Dermis microvascular lymphatic vessel endothelial cell (primary cell): ENCODE results near the gene TTC13. TPM values are rescaled to one million over a fixed set of nuclear protein-coding genes. Genes with fewer than 3 reads are reported as not detected.

ENCODE experiments used
- DNase-seq, 2 donors: peaks; one replicate each; pipeline versions ENCODE4 v3.0.0 to v3.0.0-alpha.2; 2010; ENCODE audit warnings: low read depth in 2 of 2
- total RNA-seq: library from RNA; depleted of rRNA; stranded (reverse); fragments of >200 nt; gene quantifications from 2 replicates; pipeline ENCODE4 v1.2.1, GENCODE V29; 2014

TTC13 gene
- total RNA-seq, 1 donor from 2014 or later = 8.6 TPM

GRCh38 chr1:230907472-230908205 lies 71.0 kb downstream of the TTC13 start:
- DNase-seq = no peak

DNA sequence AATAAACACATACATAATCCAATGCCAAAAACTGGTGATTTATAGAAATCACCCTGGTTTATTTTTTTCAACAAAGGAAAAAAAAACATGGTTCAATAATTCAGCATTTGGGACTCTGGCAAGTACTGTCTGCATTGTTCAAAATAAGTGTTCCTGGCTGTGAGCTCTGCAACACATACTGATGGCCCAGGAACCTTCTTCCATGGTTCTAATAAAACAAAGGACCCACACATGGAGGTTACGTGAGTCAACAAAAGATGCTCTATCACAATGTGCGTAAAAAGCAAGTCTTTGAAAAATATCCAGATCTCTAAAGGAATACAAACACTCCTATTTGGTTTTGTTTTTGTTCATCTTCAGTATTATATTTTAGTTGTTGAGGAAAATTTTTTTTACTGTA lies 72.4 kb downstream of the TTC13 start:
- peak in 1 of 2 donors; percentile 25 for DNase-seq

DNA sequence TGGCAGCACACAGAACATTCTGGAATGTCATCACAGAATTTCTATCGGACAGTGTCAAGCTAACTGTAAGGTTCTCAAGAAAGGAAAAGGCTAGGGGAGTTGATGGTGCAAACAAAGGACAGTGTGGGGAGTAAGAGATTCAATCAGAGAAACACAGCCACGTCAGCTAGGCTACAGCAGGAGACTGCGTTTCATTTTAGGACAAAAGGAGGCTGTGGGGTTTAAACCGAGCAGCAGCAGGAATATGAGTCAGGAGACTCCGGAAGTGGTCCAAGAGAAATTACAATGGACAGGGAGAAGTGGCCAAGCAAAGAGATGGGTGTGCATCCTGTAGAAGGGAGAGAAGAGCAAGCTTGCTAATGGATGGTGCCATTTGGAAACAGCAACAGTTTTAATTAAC lies 72.9 kb downstream of the TTC13 start:
- DNase-seq = peak; percentile 42 to 88

- no peak for DNase-seq
These were observed 76.2 kb downstream of the TTC13 start for GRCh38 chr1:230902349-230902923.

GRCh38 chr1:230901671-230902070 lies 77.0 kb downstream of the TTC13 start:
- DNase-seq = no peak

DNA sequence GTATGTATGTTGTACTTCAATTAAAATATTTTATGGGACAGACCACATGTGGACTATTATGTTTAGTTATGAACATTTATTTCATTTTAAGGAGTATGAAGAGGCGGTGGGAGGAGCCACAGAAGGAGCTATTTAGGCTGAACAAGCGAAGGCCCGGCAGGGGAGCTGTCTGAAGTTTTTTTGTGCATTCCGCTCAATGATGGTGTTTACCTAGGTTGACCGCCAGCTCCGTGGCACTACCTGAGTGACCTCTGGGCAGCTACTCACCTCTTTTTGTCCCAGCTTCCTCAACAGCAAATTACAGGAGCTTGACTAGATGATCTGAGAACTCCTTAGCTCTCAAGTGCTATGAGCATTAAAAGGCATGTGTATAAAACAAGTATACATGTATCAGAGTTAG lies 77.7 kb downstream of the TTC13 start:
- DNase-seq = no peak

GRCh38 chr1:230899841-230900251 lies 78.8 kb downstream of the TTC13 start:
- DNase-seq = no peak

GRCh38 chr1:230898748-230899147 lies 79.9 kb downstream of the TTC13 start:
- DNase-seq = no peak

DNA sequence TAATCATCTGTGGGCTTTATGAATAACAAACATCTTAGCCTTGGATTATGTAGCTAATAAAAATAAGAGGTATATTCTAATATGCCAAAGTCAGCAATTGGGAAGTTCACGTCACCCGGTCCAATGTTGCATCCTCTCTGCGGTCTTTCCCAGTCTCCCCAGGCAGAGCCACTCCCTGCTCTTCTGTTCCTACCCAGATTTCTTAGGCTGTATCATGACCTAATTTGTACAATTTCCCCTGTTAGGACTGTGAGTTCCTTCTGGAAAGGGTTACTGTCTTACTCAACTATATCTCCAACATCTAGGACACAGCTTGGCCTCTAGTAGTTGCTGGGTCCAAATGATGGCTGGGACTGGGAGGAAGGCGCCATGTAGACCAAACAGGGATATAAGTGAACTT lies 80.5 kb downstream of the TTC13 start:
- DNase-seq = no peak

DNA sequence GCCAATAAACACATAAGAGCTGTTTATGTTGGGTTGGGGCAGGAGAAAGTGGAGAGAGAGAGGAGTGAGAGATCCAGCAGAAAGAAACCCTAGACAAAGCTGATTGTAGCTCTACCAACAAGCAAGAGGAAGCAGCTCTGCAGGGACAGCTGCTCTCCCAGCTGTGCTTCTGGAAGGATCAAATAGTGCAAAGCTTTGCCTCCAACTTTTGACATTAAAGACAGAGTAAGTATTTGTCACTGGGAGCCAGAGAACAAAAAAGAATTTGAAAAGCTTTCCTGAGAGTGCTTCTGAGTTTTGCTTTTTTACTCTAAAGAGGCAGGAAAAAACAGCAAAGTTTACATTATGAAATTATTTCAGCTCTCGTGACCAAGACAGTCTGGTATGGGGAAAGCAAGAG lies 81.9 kb downstream of the TTC13 start:
- no peak for DNase-seq

- no peak for DNase-seq
These were observed 83.2 kb downstream of the TTC13 start for GRCh38 chr1:230895452-230895851.

GRCh38 chr1:230894664-230895063 lies 84.0 kb downstream of the TTC13 start:
- no peak for DNase-seq

- no peak for DNase-seq
These were observed 84.6 kb downstream of the TTC13 start for GRCh38 chr1:230894032-230894431.

DNA sequence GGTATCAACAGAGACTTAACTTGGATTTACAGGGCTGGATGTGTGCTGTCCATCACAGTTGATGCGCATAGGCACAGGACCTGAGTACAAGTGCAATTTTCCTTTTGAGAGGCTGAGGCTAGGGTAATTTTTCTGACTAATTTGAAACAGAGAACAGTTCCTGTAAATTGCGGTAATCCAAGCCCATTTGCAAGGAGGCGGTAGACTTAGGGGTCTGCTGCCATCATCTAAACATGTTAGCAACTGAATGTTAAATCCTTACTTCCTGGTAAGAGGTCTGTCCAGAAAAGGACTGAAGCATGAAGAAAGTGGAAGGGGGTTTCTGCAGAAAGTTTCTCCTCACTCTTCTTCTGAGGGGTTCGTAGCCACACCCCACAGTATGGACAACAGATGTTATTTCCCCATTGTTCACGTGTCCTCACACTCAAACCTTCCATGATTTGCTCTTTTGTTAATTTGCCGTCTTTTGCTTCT lies 86.6 kb downstream of the TTC13 start:
- no peak for DNase-seq

DNA sequence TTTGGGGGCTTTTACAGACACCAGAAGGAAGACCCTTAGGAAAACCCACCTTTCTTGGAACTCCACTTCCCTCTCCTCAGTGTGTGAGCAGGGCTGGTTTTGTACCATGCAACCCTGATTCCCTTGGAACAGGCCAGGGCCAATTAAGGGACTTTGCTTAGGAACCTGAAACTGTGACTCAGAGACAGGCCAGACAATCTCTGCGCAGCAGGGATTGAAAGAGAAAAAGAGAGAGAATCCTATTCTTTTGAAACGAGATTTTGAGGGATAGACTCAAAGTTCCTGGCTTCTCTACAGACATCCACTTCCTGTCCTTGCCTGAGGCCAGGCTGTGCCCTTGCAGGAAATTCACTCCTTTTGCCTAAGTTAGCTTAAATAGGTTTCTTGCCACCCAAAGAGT lies 87.2 kb downstream of the TTC13 start:
- no peak for DNase-seq

DNA sequence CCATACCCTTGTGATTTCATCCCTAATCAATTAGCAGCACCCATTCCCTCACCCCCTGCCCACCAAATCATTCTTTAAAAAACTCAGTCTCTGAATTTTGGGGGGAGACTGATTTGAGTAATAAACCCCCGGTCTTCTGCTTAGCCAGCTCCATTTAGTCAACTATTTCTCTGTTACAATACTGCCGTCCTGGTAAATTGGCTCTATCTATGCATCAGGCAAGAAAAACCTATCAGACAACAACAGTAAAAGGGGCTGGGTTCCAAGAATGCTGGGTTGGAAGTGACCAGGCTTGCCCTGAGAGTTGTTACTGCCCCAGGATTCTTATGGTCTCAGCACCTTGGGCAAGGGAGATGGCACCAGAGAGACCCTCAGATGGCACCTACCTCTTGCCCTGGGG lies 94.0 kb downstream of the TTC13 start:
- no peak for DNase-seq

GRCh38 chr1:230883967-230884366 lies 94.7 kb downstream of the TTC13 start:
- DNase-seq = no peak

DNA sequence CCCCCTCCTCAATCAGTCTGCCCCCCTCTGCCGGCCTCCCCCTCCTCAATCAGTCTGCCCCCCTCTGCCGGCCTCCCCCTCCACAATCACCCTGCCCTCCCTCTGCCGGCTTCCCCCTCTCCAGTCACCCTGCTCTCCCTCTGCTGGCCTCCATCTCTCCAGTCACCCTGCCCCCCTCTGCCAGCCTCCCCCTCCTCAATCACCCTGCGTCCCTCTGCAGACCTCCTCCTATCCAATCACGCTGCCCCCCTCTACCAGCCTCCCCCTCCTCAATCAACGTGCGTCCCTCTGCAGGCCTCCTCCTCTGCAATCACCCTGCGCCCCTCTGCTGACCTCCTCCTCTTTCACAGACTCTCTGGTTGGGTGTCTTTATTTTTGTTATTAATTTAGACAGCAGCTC lies 98.9 kb downstream of the TTC13 start:
- no peak for DNase-seq

- DNase-seq = no peak
These were observed 100.1 kb downstream of the TTC13 start for GRCh38 chr1:230878591-230878990.

GRCh38 chr1:230877924-230878590 lies 100.6 kb downstream of the TTC13 start:
- no peak for DNase-seq

DNA sequence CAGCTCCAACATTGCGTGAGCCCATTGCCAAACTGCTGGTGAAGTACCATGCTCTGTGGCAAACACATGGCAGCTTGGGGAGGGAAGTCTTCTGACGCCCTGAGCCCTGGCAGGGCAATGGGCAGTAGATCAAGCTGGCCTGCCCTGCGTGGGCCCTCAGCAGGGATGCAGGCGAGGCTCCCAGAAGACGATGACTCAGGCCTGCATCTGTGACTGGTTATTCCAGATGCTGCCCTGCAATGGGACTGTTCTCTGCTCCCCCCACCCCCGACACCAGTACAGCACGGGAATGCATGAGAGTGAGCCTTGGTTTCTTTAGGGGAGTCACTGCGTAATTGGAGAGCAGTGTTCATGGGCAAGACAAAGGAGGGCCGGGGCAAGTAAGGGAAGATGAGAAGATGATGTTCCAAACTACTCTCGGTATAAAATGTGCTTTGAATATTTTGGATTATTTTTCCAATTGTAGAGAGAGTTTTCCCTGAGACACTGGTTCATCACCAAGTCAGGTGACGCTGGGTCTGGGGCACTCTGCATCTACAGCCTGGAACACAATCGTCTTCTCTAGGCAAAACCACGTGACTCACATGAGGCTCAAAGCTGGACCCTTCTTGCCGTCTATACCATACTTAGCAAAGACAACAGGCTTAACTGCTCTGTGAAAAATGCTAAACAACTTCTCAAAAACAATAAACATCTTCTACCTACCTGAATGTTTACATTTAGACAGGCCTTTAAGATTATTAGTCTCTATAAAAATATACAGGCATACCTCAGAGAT lies 101.3 kb downstream of the TTC13 start:
- DNase-seq = no peak

DNA sequence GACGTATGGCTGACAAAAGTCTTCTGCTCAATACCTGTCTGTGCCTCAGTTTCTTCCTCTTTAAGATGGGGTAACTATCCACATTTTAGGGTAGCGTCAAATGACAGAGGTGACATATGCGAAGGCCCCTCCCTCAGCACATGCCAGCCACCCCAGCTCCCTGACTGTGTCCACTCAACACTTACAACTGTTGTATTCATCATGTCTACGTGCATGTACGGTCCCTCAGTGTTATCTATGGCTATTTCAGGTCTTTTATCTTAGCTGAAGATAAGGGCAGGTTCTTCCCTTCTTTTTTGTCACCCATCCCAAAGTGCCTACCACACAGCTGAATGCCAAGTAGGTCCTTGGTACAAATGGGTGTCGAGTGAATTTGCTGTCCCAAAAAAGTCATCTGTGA lies 102.0 kb downstream of the TTC13 start:
- no peak for DNase-seq
